Hepatocyte (in vitro differentiated cells): ENCODE measurements around the gene ARL4A.

ENCODE experiments used
- EZH2 ChIP-seq: fragments of 200-600 bp; sonication (generic); IDR thresholded peaks from 2 replicates; pipeline ENCODE4 v1.6.1; 2016; ENCODE audit warnings: antibody characterized with exemption, mild to moderate bottlenecking, borderline replicate concordance
- EZH2phosphoT487 ChIP-seq: fragments of 200-600 bp; sonication (generic); IDR thresholded peaks from one replicate; pipeline ENCODE4 v1.6.1; 2018; ENCODE audit warnings: antibody characterized with exemption, mild to moderate bottlenecking, low read depth, moderate library complexity; ENCODE audit not compliant: unreplicated experiment, severe bottlenecking
- TF ChIP-seq, protein P1 (sequence below): fragments of 200-600 bp; sonication (generic); IDR thresholded peaks from 2 replicates; pipeline ENCODE4 v1.5.1; 2016; ENCODE audit warnings: antibody characterized with exemption, mild to moderate bottlenecking; ENCODE audit not compliant: poor library complexity

- TF ChIP-seq, protein P1, sequence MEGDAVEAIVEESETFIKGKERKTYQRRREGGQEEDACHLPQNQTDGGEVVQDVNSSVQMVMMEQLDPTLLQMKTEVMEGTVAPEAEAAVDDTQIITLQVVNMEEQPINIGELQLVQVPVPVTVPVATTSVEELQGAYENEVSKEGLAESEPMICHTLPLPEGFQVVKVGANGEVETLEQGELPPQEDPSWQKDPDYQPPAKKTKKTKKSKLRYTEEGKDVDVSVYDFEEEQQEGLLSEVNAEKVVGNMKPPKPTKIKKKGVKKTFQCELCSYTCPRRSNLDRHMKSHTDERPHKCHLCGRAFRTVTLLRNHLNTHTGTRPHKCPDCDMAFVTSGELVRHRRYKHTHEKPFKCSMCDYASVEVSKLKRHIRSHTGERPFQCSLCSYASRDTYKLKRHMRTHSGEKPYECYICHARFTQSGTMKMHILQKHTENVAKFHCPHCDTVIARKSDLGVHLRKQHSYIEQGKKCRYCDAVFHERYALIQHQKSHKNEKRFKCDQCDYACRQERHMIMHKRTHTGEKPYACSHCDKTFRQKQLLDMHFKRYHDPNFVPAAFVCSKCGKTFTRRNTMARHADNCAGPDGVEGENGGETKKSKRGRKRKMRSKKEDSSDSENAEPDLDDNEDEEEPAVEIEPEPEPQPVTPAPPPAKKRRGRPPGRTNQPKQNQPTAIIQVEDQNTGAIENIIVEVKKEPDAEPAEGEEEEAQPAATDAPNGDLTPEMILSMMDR, result no peak
- no peak for TF ChIP-seq EZH2phosphoT487
- no peak for TF ChIP-seq EZH2
Observed at GRCh38 chr7:12703881-12704280, 16.4 kb downstream of the ARL4A start.
